ENCODE results near the gene AUNIP. TPM values are rescaled to one million over a fixed set of nuclear protein-coding genes. Genes with fewer than 3 reads are reported as not detected.

AUNIP gene
- total RNA-seq, 3 donors from 2014 or later = 0.28 to 1.5 (median 0.35) TPM

DNA sequence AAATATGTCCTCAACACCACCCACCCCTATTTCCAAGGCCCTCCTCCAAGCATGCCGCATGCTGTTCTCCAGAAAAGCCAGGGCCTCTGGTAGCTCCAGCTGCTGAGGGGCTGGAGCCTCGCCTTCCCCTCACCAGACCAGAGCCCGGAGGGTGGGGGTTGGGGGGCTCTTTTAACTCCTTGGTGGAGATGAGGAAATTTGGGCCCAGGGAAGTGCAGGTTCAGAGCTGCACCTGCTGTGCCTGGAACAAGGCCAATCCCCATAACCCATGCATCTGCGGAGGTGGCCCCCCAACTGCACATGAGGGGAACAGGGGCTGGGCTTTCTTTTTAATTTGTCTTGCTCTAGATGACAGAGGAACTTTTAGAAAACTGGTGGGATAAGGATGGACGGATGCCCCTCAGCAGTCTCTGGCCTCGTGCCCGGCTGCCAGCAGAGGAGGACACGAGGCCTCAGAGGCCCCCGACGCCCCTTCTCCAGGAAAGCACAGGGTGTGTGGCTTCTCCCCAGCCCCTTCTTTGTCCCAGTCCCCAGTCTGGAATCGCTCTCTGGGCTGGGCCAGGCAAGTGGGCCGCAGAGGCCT is 59.8 kb downstream of the AUNIP start:
- TF ChIP-seq, protein P1, sequence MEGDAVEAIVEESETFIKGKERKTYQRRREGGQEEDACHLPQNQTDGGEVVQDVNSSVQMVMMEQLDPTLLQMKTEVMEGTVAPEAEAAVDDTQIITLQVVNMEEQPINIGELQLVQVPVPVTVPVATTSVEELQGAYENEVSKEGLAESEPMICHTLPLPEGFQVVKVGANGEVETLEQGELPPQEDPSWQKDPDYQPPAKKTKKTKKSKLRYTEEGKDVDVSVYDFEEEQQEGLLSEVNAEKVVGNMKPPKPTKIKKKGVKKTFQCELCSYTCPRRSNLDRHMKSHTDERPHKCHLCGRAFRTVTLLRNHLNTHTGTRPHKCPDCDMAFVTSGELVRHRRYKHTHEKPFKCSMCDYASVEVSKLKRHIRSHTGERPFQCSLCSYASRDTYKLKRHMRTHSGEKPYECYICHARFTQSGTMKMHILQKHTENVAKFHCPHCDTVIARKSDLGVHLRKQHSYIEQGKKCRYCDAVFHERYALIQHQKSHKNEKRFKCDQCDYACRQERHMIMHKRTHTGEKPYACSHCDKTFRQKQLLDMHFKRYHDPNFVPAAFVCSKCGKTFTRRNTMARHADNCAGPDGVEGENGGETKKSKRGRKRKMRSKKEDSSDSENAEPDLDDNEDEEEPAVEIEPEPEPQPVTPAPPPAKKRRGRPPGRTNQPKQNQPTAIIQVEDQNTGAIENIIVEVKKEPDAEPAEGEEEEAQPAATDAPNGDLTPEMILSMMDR (IDR thresholded peaks at IDR 0.05) = no peak
- no peaks in the 10 kb centered on the region for H3K9me3 ChIP-seq
- no peaks in the 10 kb centered on the region for H3K36me3 ChIP-seq (ENCODE audit: low read depth)
- intact Hi-C loops (cut with DNase I, micrococcal nuclease) = loop anchor here (5.0 to 10.0 kb wide), 2 partner anchors 185 to 192 kb away; partner anchors contain the start of gene MAN1C1 (in 1 of the 2)
- no peak overlapping the region for H3K4me3 ChIP-seq
- no peaks in the 10 kb centered on the region for H3K4me1 ChIP-seq (ENCODE audit: low read depth)
- no peak for ATAC-seq
- no peak for DNase-seq

DNA sequence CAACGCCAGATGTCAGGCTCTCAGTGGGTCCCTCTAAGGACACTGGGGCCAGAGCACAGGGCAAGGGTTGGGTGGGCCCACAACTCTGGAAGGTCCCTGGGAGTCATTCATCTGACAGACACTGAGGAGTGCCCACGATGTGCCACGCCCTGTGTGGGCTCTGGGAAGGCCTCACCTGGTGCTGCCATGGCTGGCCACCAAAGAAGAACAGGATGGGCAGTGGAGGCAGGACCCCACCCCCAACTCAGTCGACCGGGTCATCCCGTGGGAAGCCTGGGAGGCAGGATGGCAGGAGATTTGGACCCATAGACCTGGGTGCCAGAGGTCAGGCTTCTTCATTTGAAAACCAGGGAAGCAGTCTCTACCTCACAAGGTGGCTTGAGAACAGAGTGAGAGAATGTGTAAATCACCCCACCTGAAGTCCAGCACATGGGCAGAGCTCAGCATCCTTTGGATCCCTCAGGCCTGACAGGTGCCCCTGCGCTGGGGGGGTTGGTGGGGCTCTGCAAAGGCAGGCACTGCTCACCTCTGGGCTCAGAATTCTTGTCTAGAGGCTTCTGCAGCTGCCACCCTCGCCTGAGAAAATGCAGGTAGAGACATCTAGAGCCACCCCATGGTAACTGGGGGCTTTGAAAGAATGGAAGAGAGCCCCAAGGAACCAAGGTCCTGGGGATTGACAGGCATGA is 60.4 kb downstream of the AUNIP start:
- no peaks in the 10 kb centered on the region for H3K9me3 ChIP-seq
- no peak for ATAC-seq
- intact Hi-C loops (cut with DNase I, micrococcal nuclease) = loop anchor here (5.0 to 10.0 kb wide), 2 partner anchors 184 to 192 kb away; partner anchors contain the start of gene MAN1C1 (in 1 of the 2)
- H3K4me1 ChIP-seq (ENCODE audit: low read depth) = no peaks in the 10 kb centered on the region
- TF ChIP-seq, protein P1 (IDR thresholded peaks at IDR 0.05) = no peak
- no peak overlapping the region for H3K4me3 ChIP-seq
- no peaks in the 10 kb centered on the region for H3K36me3 ChIP-seq (ENCODE audit: low read depth)
- no peak for DNase-seq

DNA sequence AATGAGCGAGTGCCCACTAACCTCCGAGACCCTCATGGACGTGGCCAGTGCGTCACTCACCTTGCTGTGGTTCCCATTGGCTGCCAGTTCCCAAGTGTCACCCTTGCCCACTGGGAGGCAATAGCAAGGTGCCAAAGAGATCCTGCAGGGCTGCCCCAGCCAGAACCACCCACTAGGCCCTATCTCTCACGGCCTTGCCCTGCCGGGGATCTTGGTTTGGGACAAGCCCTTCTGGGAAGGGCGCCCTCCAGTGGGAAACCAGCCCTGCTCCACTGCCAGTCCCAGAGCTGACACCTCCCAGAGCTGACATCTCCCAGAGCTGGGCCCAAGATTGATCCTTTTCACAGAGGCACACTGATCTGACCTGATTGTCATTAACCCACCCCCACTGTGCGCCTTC is 61.3 kb downstream of the AUNIP start:
- Histone ChIP-seq H3K4me3 (no peak overlapping the region), H3K4me1 (ENCODE audit: low read depth) (no peaks in the 10 kb centered on the region), H3K9me3 (no peaks in the 10 kb centered on the region), H3K36me3 (ENCODE audit: low read depth) (no peaks in the 10 kb centered on the region)
- TF ChIP-seq, protein P1 (IDR thresholded peaks at IDR 0.05) = peak; percentile 29
- intact Hi-C loops (cut with DNase I, micrococcal nuclease) = loop anchor here (5.0 to 10.0 kb wide), 2 partner anchors 183 to 191 kb away; partner anchors contain the start of gene MAN1C1 (in 1 of the 2)
- ATAC-seq (peak; percentile 52), DNase-seq (peak in 1 of 3 donors; percentile 65)

DNA sequence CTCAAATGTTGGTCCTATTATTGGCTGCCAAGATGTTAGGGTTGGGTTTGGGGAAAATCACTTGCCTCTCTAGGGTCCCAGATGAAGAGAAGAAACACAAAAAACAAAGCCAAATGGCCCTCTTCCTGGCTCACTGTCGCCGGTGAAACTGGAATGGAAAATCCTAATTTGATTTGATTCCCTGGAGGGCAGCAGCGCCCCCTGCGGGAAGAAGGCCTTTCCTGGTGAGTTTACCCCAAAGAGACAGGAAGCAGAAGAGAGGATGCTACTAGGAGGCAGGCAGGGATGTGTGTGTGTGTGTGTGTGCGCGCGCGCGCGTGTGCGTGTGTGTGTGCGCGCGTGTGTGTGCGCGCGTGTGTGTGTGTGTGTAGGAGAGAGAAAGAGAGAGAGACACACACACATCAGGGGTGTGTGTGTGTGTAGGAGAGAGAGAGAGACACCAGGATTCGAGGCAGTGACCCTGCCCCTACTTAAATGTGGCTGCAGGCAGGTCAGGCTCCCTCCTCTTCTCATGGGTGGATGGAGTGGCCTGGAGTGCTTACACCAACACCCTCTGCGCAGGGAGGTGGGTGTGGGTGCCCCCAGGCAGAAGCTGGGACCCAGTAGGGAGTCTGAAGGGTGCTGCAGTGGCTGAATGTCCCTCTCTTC is 62.3 kb downstream of the AUNIP start:
- ATAC-seq (peak; percentile 76), DNase-seq (peak; percentile 87 to 96 (median 92))
- TF ChIP-seq, protein P1 (IDR thresholded peaks at IDR 0.05) = peak; percentile 62
- Histone ChIP-seq H3K4me1 (ENCODE audit: low read depth) (no peaks in the 10 kb centered on the region), H3K36me3 (ENCODE audit: low read depth) (no peaks in the 10 kb centered on the region), H3K4me3 (no peak overlapping the region), H3K9me3 (no peaks in the 10 kb centered on the region)
- intact Hi-C loops (cut with DNase I, micrococcal nuclease) = loop anchor here (5.0 to 10.0 kb wide), 2 partner anchors 182 to 190 kb away; partner anchors contain the start of gene MAN1C1 (in 1 of the 2)

DNA sequence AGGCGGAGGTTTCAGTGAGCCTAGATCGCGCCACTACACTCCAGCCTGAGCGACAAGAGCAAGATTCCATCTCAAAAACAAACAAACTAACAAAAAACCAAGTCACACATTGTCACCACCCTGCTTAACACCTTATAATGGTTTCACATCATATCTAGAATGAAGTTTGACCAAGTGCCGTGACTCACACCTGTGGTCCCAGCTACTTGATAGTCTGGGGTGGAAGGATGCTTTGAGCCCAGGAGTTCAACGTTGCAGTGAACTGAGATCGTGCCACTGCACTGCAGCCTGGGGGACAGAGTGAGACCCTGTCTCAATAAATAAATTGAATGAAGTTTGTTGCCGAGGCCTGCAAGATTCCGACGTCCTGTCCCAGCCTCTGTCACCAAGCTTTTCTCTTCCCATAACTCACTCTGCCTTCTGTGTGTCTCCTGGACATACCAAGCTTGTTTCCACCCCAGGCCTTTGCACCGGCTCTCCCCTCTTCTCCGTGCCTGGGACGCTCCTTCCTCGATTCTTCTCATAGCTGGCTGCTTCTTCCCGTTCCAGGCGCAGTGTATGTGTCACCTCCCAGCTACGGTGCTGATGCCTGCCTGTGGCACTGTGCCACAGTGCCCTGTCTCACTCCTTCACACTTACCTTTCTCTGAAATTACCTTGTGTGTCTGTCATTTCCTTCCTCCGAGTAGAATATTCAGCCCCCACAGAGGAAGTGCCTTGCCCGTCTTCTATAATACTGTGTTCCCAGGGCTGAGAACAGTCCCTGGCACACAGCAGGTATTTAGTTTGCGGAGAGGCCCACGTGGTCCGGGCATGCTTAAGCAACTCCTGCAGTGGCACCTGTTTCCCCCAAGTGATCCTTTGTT is 63.1 kb downstream of the AUNIP start:
- ATAC-seq = peak; percentile 61
- Histone ChIP-seq H3K9me3 (no peaks in the 10 kb centered on the region), H3K36me3 (ENCODE audit: low read depth) (no peaks in the 10 kb centered on the region), H3K4me3 (no peak overlapping the region), H3K4me1 (ENCODE audit: low read depth) (no peaks in the 10 kb centered on the region)
- DNase-seq = peak in 1 of 3 donors; percentile 40
- TF ChIP-seq, protein P1 (IDR thresholded peaks at IDR 0.05) = no peak
- intact Hi-C loops (cut with DNase I, micrococcal nuclease) = loop anchor here (5.0 to 10.0 kb wide), 2 partner anchors 181 to 189 kb away; partner anchors contain the start of gene MAN1C1 (in 1 of the 2)

All from mucosa of descending colon (tissue), 3 donors.